Measurements from ENCODE around the gene MLLT1.

MLLT1 gene

GRCh38 chr19:6217752-6218334 lies 61.9 kb downstream of the MLLT1 start:
- no peak for TF ChIP-seq CTCF (IDR thresholded peaks at IDR 0.05)
- no peaks in the 10 kb centered on the region for H3K27me3 ChIP-seq
- H3K4me3 ChIP-seq (ENCODE audit: low read depth in 1 of 2, low read length in 1 of 2) = no peak overlapping the region
- no peaks in the 10 kb centered on the region for H3K9me3 ChIP-seq
- H3K36me3 ChIP-seq = peaks cover 94% of the 10 kb centered on the region
- H3K4me1 ChIP-seq (ENCODE audit: control insufficient read depth in 1 of 2, insufficient read depth in 1 of 2, low read depth in 1 of 2, low read length in 1 of 2) = no peaks in the 10 kb centered on the region
- H3K27ac ChIP-seq = no peak overlapping the region

GRCh38 chr19:6216996-6217751 lies 62.6 kb downstream of the MLLT1 start:
- Histone ChIP-seq H3K4me1 (ENCODE audit: control insufficient read depth in 1 of 2, insufficient read depth in 1 of 2, low read depth in 1 of 2, low read length in 1 of 2) (no peaks in the 10 kb centered on the region), H3K4me3 (ENCODE audit: low read depth in 1 of 2, low read length in 1 of 2) (no peak overlapping the region), H3K27ac (no peak overlapping the region), H3K9me3 (no peaks in the 10 kb centered on the region), H3K36me3 (peaks cover 94% of the 10 kb centered on the region), H3K27me3 (no peaks in the 10 kb centered on the region)
- TF ChIP-seq CTCF (IDR thresholded peaks at IDR 0.05) = no peak

- Histone ChIP-seq H3K4me1 (ENCODE audit: control insufficient read depth in 1 of 2, insufficient read depth in 1 of 2, low read depth in 1 of 2, low read length in 1 of 2) (no peaks in the 10 kb centered on the region), H3K4me3 (ENCODE audit: low read depth in 1 of 2, low read length in 1 of 2) (no peak overlapping the region), H3K36me3 (peaks cover 94% of the 10 kb centered on the region), H3K9me3 (no peaks in the 10 kb centered on the region), H3K27ac (no peak overlapping the region), H3K27me3 (no peaks in the 10 kb centered on the region)
- TF ChIP-seq CTCF (IDR thresholded peaks at IDR 0.05) = no peak
Observed at GRCh38 chr19:6216236-6216995, 63.4 kb downstream of the MLLT1 start.

- Histone ChIP-seq H3K27ac (no peak overlapping the region), H3K36me3 (peaks cover 94% of the 10 kb centered on the region), H3K9me3 (no peaks in the 10 kb centered on the region), H3K4me3 (ENCODE audit: low read depth in 1 of 2, low read length in 1 of 2) (no peak overlapping the region), H3K4me1 (ENCODE audit: control insufficient read depth in 1 of 2, insufficient read depth in 1 of 2, low read depth in 1 of 2, low read length in 1 of 2) (no peaks in the 10 kb centered on the region), H3K27me3 (no peaks in the 10 kb centered on the region)
- TF ChIP-seq CTCF (IDR thresholded peaks at IDR 0.05) = no peak
Observed at GRCh38 chr19:6215701-6216235, 64.0 kb downstream of the MLLT1 start.

GRCh38 chr19:6214881-6215541 lies 64.8 kb downstream of the MLLT1 start:
- H3K4me3 ChIP-seq (ENCODE audit: low read depth in 1 of 2, low read length in 1 of 2) = no peak overlapping the region
- H3K27ac ChIP-seq = no peak overlapping the region
- no peak for TF ChIP-seq CTCF (IDR thresholded peaks at IDR 0.05)
- H3K36me3 ChIP-seq = peaks cover 88% of the 10 kb centered on the region
- no peaks in the 10 kb centered on the region for H3K9me3 ChIP-seq
- no peaks in the 10 kb centered on the region for H3K4me1 ChIP-seq (ENCODE audit: control insufficient read depth in 1 of 2, insufficient read depth in 1 of 2, low read depth in 1 of 2, low read length in 1 of 2)
- no peaks in the 10 kb centered on the region for H3K27me3 ChIP-seq
